ENCODE measurements around the gene ATF2.

DNA sequence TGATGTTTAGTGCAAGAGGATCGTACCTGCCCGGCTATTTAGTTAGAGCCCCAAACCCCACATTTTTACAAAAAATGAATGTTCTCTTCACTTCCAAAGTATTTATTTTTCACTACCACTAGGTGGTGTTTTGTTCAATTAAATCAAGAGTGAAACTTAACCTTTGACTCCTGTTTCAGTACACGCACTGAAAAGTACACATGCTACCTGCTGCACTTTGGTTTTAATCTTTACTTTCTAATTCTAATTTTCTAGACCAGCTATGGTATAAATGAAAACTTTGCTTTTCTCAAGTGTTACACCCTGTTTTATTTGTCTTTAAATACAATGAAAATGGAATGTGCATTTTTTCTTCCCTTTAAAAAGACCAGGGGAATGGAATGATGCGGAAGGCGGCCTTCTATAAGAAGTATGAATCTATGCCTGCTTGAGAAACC lies 131.4 kb downstream of the ATF2 start:
- no peak for TF ChIP-seq EZH2phosphoT487 (conservative IDR thresholded peaks at IDR 0.05; ENCODE audit: low read length)
- TF ChIP-seq, protein P1, sequence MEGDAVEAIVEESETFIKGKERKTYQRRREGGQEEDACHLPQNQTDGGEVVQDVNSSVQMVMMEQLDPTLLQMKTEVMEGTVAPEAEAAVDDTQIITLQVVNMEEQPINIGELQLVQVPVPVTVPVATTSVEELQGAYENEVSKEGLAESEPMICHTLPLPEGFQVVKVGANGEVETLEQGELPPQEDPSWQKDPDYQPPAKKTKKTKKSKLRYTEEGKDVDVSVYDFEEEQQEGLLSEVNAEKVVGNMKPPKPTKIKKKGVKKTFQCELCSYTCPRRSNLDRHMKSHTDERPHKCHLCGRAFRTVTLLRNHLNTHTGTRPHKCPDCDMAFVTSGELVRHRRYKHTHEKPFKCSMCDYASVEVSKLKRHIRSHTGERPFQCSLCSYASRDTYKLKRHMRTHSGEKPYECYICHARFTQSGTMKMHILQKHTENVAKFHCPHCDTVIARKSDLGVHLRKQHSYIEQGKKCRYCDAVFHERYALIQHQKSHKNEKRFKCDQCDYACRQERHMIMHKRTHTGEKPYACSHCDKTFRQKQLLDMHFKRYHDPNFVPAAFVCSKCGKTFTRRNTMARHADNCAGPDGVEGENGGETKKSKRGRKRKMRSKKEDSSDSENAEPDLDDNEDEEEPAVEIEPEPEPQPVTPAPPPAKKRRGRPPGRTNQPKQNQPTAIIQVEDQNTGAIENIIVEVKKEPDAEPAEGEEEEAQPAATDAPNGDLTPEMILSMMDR (IDR thresholded peaks at IDR 0.05; ENCODE audit: insufficient read depth, low read length, poor library complexity, severe bottlenecking) = peak; percentile 26

Data from SU-DHL-6 (cell line).